Large intestine (tissue), 3 donors: ENCODE measurements around the gene APC2. TPM values are rescaled to one million over a fixed set of nuclear protein-coding genes. Genes with fewer than 3 reads are reported as not detected.

Experiments
- DNase-seq, 2 donors: peaks; one replicate each; pipeline versions ENCODE4 v3.0.0 to v3.0.0-alpha.2; 2013
- H3K27ac ChIP-seq: one replicate; pipeline ENCODE4 v1.5.1; 2013; ENCODE audit warnings: low read length
- H3K27me3 ChIP-seq: 2 replicates; pipeline ENCODE4 v1.6.1; 2013; ENCODE audit warnings: low read length; ENCODE audit not compliant: control insufficient read depth, insufficient read depth
- H3K36me3 ChIP-seq: 2 replicates; pipeline ENCODE4 v1.6.1; 2013; ENCODE audit warnings: low read length; ENCODE audit not compliant: control insufficient read depth, insufficient read depth
- H3K4me1 ChIP-seq: one replicate; pipeline ENCODE4 v1.6.1; 2013; ENCODE audit warnings: low read length; ENCODE audit not compliant: control insufficient read depth, insufficient read depth
- H3K4me3 ChIP-seq: one replicate; pipeline ENCODE4 v1.5.1; 2013; ENCODE audit warnings: low read length
- H3K9me3 ChIP-seq: one replicate; pipeline ENCODE4 v1.6.1; 2013; ENCODE audit warnings: mild to moderate bottlenecking, low read depth, low read length, moderate library complexity; ENCODE audit not compliant: control insufficient read depth
- WGBS: methylation state at CpG from one replicate; pipeline ENCODE4 v1.1.5; 2013; ENCODE audit warnings: low lambda C conversion rate; ENCODE audit not compliant: insufficient coverage; 5-methylcytosine and 5-hydroxymethylcytosine counted together
- polyA plus RNA-seq: library from polyadenylated mRNA; unstranded; fragments of 120-200 nt; gene quantifications from one replicate; pipeline ENCODE4 v1.2.1, GENCODE V29; 2013

APC2 gene
- polyA plus RNA-seq, 1 donor, result 5.6 TPM

GRCh38 chr19:1468274-1468820 is 18.4 kb downstream of the APC2 start:
- no CpG with 5 or more reads among the region's 49 CpGs for WGBS
- Histone ChIP-seq H3K9me3 (peaks cover 28% of the 10 kb centered on the region), H3K27me3 (peaks cover 83% of the 10 kb centered on the region), H3K4me1 (peaks cover 27% of the 10 kb centered on the region), H3K36me3 (no peaks in the 10 kb centered on the region), H3K4me3 (no peak overlapping the region), H3K27ac (no peak overlapping the region)
- DNase-seq, result no peak

- peaks cover 28% of the 10 kb centered on the region for H3K9me3 ChIP-seq
- no peak overlapping the region for H3K27ac ChIP-seq
- H3K27me3 ChIP-seq, result peaks cover 85% of the 10 kb centered on the region
- DNase-seq, result peak in 1 of 2 donors; percentile 30
- H3K4me1 ChIP-seq, result peaks cover 27% of the 10 kb centered on the region
- no peaks in the 10 kb centered on the region for H3K36me3 ChIP-seq
- no CpG with 5 or more reads among the region's 47 CpGs for WGBS
- H3K4me3 ChIP-seq, result no peak overlapping the region
Observed at GRCh38 chr19:1468821-1469254, 18.9 kb downstream of the APC2 start.

- peak in 1 of 2 donors; percentile 41 for DNase-seq
- Histone ChIP-seq H3K4me1 (peaks cover 27% of the 10 kb centered on the region), H3K27me3 (peaks cover 83% of the 10 kb centered on the region), H3K4me3 (no peak overlapping the region), H3K27ac (no peak overlapping the region), H3K9me3 (peaks cover 28% of the 10 kb centered on the region), H3K36me3 (peaks cover 2% of the 10 kb centered on the region)
- WGBS, result no CpG with 5 or more reads among the region's 117 CpGs
Observed at GRCh38 chr19:1469255-1470054, 19.5 kb downstream of the APC2 start.

GRCh38 chr19:1470055-1470304 is 20.1 kb downstream of the APC2 start:
- H3K4me3 ChIP-seq, result no peak overlapping the region
- no CpG with 5 or more reads among the region's 22 CpGs for WGBS
- peaks cover 27% of the 10 kb centered on the region for H3K4me1 ChIP-seq
- no peak overlapping the region for H3K27ac ChIP-seq
- H3K36me3 ChIP-seq, result peaks cover 7% of the 10 kb centered on the region
- no peak for DNase-seq
- peaks cover 78% of the 10 kb centered on the region for H3K27me3 ChIP-seq
- H3K9me3 ChIP-seq, result peaks cover 28% of the 10 kb centered on the region

- H3K4me3 ChIP-seq, result no peak overlapping the region
- H3K27me3 ChIP-seq, result peaks cover 74% of the 10 kb centered on the region
- DNase-seq, result peak in 1 of 2 donors; percentile 48
- peaks cover 27% of the 10 kb centered on the region for H3K4me1 ChIP-seq
- H3K27ac ChIP-seq, result no peak overlapping the region
- WGBS, result no CpG with 5 or more reads among the region's 67 CpGs
- peaks cover 26% of the 10 kb centered on the region for H3K9me3 ChIP-seq
- H3K36me3 ChIP-seq, result peaks cover 10% of the 10 kb centered on the region
Observed at GRCh38 chr19:1470305-1471009, 20.5 kb downstream of the APC2 start.

- WGBS, result no CpG with 5 or more reads among the region's 28 CpGs
- H3K27me3 ChIP-seq, result peaks cover 68% of the 10 kb centered on the region
- H3K4me1 ChIP-seq, result peaks cover 27% of the 10 kb centered on the region
- peaks cover 24% of the 10 kb centered on the region for H3K9me3 ChIP-seq
- H3K27ac ChIP-seq, result no peak overlapping the region
- peaks cover 15% of the 10 kb centered on the region for H3K36me3 ChIP-seq
- no peak overlapping the region for H3K4me3 ChIP-seq
- DNase-seq, result no peak
Observed at GRCh38 chr19:1471010-1471514, 21.1 kb downstream of the APC2 start.

GRCh38 chr19:1471515-1472160 is 21.7 kb downstream of the APC2 start:
- WGBS, result no CpG with 5 or more reads among the region's 24 CpGs
- DNase-seq, result no peak
- Histone ChIP-seq H3K36me3 (peaks cover 18% of the 10 kb centered on the region), H3K4me3 (no peak overlapping the region), H3K4me1 (peaks cover 27% of the 10 kb centered on the region), H3K27ac (no peak overlapping the region), H3K27me3 (peaks cover 62% of the 10 kb centered on the region), H3K9me3 (peaks cover 19% of the 10 kb centered on the region)

- Histone ChIP-seq H3K4me1 (peaks cover 27% of the 10 kb centered on the region), H3K4me3 (no peak overlapping the region), H3K36me3 (peaks cover 22% of the 10 kb centered on the region), H3K27me3 (peaks cover 55% of the 10 kb centered on the region), H3K27ac (no peak overlapping the region), H3K9me3 (peaks cover 16% of the 10 kb centered on the region)
- no CpG with 5 or more reads among the region's 44 CpGs for WGBS
- DNase-seq, result no peak
Observed at GRCh38 chr19:1472231-1473084, 22.5 kb downstream of the APC2 start.

- no peak for DNase-seq
- WGBS, result no CpG with 5 or more reads among the region's 20 CpGs
- Histone ChIP-seq H3K4me1 (peaks cover 26% of the 10 kb centered on the region), H3K27me3 (peaks cover 47% of the 10 kb centered on the region), H3K9me3 (peaks cover 14% of the 10 kb centered on the region), H3K36me3 (peaks cover 23% of the 10 kb centered on the region), H3K4me3 (no peak overlapping the region), H3K27ac (no peak overlapping the region)
Observed at GRCh38 chr19:1473085-1473851, 23.3 kb downstream of the APC2 start.
